GM19023 (cell line): Measurements from ENCODE around the gene CEP162.
"Not testable (repeated sequence)": the region's sequence is repeated elsewhere in the genome, so short reads cannot be mapped to it uniquely, and the experiment has no call there.

Source experiments
- ATAC-seq: cut with Tn5 transposase; IDR thresholded peaks from one replicate; pipeline ENCODE4 v1.9.1; 2021; ENCODE audit warnings: mild to moderate bottlenecking, moderate library complexity; ENCODE audit not compliant: unreplicated experiment

The CEP162 gene

DNA sequence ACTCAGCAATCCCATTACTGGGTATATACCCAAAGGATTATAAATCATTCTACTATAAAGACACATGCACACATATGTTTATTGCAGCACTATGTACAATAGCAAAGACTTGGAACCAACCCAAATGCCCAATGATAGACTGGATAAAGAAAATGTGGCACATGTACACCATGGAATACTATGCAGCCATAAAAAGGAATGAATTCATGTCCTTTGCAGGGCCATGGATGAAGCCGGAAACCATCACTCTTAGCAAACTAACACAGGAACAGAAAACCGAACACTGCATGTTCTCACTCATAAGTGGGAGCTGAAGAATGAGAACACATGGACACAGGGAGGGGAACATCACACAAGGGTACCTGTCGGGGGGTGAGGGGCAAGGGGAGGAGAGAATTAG, 63.1 kb downstream of the CEP162 start:
- not testable (repeated sequence) for ATAC-seq

DNA sequence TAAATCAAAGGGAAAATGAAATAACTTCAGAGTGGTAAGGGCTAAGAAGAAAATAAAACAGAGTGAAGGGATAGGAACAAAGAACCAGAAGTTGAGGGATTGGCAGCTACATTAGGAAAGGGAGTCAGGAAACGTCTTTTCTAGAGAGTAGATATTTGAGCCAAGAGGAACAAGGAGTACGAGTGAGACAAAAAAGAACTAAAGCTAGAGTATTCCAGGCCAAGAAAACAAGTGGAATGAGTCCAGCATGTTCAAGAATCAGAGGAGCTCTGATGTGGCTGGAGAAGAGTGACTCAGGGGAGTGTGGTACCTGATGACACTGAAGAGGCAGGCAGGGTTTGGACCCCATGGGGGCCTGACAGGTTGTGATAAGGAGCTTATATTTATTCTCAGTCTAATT, 66.3 kb downstream of the CEP162 start:
- no peak for ATAC-seq

DNA sequence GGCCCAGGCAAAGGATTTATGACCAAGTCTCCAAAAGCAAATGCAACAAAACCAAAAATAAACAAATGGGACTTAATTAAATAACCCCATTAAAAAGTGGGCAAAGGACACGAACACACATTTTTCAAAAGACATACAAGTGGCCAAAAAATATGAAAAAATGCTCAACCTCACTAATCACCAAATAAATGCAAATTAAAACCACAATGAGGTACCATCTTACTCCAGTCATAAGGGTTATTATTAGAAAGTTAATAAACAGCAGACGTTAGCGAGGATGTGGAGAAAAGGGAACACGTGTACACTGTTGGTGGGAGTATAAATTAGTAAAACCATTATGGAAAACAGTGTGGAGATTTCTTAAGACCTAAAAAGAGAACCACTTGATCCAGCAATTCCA, 71.1 kb downstream of the CEP162 start:
- no peak for ATAC-seq

DNA sequence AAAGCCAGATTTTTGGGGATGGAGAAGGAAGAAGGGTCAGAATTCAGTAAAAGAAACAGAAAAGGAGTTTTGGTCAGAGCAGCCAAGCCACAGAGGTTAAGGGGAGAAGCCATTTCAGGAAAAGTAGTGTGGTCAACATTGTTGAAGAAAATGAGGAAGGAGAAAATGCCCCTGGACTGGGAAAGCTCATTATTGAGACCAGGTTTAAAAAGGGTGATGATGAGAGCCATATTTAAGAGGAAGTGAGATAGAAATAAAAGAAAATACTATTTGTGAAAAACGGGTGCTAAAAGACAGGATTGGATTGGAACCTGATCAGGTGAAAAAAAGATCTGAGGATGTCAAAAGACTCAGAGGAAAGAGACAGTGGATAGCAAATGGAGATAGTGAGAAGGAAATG, 75.8 kb downstream of the CEP162 start:
- ATAC-seq, result no peak

DNA sequence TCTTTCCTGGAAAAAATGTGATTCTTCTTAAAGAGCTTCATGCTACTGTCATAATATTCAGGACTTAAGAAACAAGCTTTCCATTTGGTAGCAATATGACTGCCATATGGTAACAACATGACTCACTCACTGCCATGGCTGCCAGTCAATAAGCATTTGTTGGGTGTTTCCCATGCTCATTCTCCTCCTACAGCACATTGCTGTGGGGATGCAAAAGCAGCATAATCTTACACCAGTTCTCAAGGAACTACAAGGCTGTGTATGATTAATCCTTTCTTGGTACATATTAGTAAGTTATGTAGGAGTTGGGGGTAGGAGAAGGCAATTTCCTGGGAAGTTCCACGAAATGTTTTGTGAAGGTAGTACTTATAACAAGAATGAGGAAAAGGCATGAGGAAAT, 76.7 kb downstream of the CEP162 start:
- ATAC-seq, result peak; percentile 62

DNA sequence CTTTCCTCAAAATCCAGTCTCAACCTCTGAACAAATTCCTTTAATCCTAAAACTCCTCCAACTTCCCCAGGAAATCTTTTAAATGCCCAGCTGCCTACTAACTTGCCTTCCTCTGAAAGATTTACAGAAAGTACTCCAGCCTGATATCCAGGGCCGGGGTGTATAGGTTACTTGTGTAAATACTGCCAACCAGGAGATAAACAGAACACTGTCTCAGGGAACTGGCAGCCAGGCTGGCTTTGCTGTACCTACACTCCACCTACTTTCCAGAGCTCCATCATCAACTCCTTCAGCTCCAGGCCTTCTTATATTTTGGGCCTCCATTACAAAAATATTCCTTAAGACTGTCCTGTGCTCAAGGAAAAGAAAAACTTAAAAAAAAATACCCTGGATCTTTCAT, 85.9 kb downstream of the CEP162 start:
- ATAC-seq, result no peak

DNA sequence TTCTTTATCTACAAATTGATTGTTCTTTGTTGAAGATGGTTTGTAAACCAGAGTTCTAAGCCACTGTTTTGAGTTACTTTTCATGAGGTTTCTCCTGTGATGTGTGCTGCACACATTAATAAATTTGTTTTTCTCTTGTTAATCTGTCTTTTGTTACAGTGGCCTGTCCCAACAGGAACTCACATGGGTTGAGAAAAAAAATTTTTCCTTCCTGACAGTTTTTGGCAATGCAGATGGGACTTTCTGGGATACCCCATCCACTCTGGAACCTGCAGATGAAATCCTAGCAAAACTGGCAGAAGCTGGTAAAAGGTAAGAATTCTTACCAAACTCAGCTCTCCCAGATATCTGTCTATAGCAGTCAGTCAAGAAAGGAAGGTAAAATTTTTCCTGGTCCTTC, 88.1 kb downstream of the CEP162 start:
- no peak for ATAC-seq

DNA sequence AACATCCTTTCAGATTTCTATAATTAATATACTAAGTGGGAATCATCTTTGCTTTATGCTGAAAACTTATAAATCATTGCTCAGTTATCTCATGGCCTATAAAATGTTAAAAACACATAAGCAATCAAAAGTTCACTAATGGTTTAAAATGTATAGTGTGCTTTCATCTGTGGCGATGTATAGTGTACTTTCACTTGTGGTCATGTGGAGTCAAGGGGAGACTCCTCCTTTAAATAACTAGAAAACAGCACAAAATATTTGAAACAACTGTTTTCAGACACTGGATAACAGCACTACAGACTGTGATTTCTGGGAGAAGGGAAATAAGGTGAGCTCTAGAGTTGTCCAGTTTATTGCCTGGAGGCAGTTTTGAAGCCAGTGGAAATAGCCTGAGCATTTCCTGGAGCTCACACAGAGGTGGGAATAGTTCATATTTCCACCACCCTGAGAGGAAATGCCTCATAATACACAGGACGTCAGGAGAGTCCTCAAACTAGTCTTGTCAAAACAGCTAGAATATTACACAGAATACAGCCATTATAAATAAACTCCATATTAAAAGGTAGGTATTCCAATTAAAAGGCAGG, 89.4 kb downstream of the CEP162 start:
- ATAC-seq, result no peak

DNA sequence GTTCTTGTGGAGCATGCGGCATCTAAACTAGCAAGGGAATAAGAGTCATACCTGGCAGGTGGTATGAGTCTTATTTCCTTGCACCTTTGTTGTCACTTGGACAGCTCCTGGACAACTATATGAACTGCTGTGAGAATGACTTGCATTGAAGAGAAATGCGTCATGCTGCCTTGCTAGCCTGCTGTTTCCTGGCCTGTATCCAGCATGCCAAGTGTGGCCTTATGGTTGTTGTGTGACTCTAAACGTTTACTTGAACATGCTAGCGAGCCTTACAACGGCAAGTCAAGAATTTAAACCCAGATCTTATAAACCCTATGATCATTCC, 90.4 kb downstream of the CEP162 start:
- no peak for ATAC-seq

DNA sequence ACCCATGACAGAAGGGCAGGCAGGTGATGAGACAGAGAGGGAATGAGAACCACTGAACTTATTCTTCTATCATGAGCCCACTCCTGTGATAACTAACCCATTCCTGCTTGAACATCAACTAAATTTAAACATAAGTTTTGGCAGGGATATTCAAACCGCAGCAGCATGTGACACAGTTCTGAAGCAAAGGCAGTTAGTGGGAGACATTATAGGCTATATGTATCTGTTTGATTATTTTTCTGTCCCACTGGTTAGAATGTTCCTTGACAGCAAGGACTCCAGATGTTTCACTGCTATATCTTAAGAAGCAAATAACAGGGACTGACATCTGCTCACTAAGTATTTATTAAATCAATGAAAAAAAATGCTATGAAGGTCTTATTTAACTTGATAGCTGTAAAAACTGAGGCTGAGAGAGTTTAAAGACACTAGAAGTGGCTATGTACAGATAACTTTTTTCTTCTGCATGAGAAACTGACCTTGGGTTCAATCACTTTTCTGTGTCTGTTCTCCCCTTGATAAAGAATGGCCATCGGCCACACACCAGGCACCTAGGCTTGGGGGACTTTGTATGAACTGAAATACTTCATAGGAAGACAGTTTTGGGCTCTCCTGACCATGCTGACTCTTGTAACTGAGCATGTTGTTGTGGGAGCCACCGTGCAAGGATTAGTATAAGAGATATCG, 90.9 kb downstream of the CEP162 start:
- no peak for ATAC-seq

DNA sequence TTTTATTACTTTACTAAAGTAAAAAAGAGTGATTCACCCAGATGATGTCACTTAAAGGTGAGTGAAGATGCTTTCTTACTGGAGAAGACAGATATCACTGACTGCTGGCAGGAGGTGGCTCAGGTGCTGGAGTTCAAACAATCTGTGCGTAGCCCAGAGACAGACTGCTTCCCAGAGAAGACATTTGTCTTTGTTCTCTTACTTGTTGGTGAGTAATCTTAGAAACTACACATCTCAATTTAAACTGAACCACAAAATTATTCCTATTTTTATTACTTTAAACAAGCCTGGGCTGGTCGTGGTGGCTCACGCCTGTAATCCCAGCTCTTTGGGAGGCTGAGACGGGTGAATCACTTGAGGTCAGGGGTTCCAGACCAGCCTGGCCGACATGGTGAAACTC, 92.2 kb downstream of the CEP162 start:
- no peak for ATAC-seq

DNA sequence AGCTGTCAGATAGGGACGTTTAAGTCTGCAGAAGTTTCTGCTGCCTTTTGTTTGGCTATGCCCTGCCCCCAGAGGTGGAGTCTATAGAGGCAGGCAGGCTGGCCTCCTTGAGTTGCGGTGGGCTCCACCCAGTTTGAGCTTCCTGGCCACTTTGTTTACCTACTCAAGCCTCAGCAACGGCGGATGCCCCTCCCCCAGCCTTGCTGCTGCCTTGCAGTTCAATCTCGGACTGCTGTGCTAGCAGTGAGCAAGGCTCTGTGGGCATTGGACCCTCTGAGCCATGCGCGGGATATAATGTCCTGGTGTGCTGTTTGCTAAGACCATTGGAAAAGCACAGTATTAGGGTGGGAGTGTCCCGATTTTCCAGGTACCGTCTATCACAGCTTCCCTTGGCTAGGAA, 94.1 kb downstream of the CEP162 start:
- ATAC-seq, result not testable (repeated sequence)

DNA sequence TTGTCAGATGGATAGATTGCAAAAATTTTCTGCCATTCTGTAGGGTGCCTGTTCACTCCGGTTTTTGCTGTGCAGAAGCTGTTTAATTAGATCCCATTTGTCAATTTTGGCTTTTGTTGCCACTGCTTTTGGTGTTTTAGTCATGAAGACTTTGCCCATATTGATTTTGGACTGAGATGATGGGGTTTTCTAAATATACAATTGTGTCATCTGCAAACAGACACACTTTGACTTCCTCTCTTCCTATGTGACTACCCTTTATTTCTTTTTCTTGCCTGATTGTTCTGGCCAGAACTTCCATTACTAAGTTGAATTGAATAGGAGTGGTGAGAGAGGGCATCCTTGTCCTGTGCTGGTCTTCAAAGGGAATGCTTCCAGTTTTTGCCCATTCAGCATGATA, 97.9 kb downstream of the CEP162 start:
- ATAC-seq, result not testable (repeated sequence)

DNA sequence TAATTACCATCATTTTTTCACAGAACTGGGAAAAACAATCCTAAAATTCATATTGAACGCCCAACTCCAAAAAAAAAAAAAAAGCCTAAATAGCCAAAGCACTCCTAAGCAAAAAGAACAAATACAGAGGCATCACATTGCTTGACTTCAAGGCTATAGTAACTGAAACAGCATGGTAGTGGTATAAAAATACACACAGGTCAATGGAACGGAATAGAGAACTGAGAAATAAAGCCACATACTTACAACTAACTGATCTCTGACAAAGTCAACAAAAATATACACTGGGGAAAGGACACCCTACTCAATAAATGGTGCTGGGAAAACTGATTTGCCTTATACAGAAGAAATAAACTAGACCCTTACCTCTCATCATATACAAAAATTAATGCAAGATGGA, 104.3 kb downstream of the CEP162 start:
- ATAC-seq, result no peak

DNA sequence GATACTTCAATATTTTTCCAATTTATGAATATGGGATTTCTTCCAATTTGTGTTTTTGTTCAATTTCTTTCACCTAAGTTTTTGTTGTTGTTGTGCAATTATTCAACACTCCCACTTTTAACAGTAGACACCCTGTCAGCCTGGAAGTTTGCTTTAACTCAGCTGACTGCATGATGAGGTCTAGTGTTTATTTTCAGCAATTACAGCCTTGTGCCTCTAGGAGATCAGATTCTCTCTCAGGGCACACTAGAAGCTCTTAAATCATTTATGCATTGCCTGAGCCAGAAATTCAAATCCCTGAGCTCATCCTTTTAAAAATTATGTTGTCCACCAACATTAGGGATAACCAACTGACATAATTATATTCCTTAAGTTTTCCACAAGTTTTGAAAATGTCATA, 108.2 kb downstream of the CEP162 start:
- ATAC-seq, result no peak

DNA sequence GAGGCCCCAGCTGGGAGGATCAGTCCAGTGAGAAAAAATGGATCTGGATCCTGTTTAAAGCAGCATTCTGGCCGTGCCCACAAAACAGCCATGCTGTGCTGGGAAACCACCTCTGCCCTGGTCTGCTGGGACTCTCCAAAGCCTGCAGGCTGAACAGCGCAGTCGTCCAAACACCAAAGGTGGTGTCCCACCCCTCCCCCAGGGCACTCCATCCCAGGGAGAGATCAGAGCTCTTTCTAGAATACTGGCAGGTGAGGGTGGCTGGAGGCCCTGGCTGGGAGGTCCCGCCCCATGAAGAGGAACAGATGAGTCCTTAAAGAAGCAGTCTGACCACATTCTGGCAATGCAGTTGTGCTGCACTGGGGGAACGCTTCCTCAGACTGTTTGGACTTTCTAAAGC, 109.3 kb downstream of the CEP162 start:
- ATAC-seq, result no peak

DNA sequence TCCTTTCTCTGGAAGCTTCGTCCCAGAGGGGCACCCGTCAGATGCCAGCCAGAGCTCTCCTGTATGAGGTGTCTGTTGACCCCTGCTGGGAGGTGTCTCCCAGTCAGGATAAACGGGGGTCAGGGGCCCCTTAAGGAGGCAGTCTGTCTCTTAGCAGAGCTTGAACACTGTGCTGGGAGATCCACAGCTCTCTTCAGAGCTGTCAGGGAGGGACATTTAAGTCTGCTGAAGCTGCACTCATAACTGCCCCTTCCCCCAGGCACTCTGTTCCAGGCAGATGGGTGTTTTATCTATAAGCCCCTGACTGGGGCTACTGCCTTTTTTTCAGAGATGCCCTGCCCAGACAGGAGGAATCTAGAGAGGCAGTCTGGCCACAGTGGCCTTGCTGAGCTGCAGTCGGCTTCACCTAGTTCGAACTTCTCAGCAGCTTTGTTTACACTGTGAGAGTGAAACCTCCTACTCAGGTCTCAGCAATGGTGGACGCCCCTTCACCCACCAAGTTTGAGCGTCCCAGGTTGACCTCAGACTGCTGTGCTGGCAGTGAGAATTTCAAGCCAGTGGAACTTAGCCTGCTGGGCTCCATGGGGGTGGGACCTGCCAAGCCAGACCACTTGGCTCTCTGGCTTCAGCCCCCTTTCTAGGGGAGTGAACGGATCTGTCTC, 112.4 kb downstream of the CEP162 start:
- ATAC-seq, result not testable (repeated sequence)

DNA sequence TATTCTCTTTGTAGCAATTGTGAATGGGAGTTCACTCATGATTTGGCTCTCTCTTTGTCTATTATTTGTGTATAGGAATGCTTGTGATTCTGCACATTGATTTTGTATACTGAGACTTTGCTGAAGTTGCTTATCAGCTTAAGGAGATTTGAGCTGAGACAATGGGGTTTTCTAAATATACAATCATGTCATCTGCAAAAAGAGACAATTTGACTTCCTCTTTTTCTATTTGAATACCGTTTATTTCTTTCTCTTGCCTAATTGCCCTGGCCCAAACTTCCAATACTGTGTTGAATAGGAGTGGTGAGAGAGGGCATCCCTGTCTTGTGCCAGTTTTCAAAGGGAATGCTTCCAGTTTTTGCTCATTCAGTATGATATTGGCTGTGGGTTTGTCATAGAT, 116.1 kb downstream of the CEP162 start:
- ATAC-seq, result not testable (repeated sequence)

DNA sequence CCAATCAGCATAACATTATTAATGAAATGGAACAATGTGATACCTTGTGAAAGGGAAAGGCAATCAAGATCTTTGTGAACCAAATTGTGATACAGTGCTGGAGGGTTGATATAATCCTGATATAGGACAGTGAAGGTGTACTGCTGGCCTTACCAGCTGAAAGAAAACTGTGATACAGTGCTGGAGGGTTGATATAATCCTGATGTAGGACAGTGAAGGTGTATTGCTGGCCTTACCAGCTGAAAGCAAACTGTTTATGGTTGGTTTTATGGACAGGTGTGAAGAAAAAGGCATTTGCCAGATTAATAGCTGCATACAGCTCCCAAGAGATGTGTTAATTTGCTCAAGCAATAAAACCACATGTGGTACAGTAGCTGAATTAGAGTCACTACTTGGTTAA, 119.9 kb downstream of the CEP162 start:
- ATAC-seq, result no peak

DNA sequence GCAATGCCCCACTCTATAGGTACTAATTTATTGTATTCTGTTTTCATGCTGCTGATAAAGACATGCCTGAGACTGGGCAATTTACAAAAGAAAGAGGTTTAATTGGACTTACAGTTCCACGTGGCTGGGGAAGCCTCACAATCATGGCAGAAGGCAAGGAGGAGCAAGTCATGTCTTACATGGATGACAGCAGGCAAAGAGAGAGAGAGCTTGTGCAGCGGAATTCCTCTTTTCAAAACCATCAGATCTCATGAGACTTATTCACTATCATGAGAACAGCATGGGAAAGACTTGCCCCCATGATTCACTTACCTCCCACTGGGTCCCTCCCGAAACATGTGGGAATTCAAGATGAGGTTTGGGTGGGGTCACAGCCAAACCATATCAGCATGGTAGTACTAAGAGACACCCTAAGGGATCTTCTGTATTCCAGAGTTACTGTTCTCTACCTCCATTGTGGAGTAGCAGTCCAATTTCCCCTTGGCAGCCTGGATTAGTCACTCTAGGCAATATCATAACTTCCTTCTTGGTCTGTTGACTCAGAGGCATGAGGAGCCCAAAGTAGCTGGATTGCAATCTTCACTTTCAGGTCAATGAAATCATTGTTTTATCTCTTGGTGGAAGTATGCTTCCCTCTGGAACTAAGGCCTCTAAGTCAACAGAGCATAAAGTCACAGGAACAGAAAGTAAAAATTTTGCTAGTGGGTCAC, 122.1 kb downstream of the CEP162 start:
- ATAC-seq, result not testable (repeated sequence)

DNA sequence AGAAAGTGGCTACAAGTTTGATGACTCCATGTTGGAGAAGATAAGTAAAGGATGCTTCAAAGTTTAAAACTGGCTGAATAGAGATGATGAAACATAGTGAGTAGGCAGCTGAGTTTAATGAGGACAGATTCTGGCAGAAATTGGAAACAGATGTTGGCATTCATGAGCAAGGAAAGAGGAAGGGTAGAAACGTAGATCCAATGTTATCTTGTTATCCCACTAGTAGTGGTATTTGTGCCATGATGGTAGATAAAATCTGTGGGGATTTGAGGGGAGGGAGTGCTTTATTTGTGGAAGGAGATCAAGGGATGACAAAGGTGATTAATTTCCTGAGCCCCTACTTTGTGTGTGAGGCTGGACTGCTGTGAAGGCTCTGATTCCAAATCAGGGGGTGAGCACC, 124.4 kb downstream of the CEP162 start:
- ATAC-seq, result no peak

DNA sequence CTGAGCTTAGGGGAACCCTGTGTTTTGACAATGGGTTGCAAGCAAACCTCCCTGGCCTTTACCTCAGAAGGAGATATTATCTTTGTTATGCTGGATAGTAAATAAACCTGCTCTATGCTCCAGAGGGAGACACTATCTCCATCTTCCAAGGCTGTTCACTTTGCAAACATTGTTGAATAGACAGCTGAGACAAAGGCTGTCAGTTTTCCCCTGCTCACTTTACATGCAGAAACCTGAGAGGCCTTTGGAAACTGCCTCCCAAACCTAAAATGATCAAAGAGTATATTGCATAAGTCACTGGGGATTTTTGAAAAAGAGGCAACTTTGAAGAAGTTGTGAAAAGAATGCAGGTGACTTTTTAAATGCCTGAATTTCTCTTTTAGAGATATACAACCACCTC, 132.3 kb downstream of the CEP162 start:
- no peak for ATAC-seq
